Frontal cortex (tissue), 4 donors: ENCODE measurements around the gene ZNF24. TPM values are rescaled to one million over a fixed set of nuclear protein-coding genes. Genes with fewer than 3 reads are reported as not detected.
A peak's percentile ranks its signal among the peaks of the same experiment; 100 is the strongest.

ENCODE experiments used
- DNase-seq, 2 donors: peaks; one replicate each; pipeline ENCODE4 v3.0.0; 2012; ENCODE audit warnings: low spot score in 2 of 2
- FAIRE-seq: peaks from 2 replicates; lab custom pipeline; 2012; peaks lifted over from hg19 to GRCh38; lab: Jason Lieb, UNC
- total RNA-seq: library from RNA; depleted of rRNA; stranded (reverse); fragments of >200 nt; gene quantifications from one replicate; pipeline ENCODE4 v1.2.3, GENCODE V29; 2014
- donor health status: control.
- donor health status: control.
- donor health status: control.

The ZNF24 gene
- total RNA-seq, 1 donor from 2014 or later = 99.5 TPM

GRCh38 chr18:35311496-35311895, 32.7 kb downstream of the ZNF24 start:
- DNase-seq = no peak
- no peak for FAIRE-seq

- DNase-seq = no peak
- no peak for FAIRE-seq
Observed at GRCh38 chr18:35306588-35307250, 37.5 kb downstream of the ZNF24 start.

- FAIRE-seq (no peak), DNase-seq (no peak)
Observed at GRCh38 chr18:35303610-35304009, 40.6 kb downstream of the ZNF24 start.

GRCh38 chr18:35296060-35296459, 48.2 kb downstream of the ZNF24 start:
- DNase-seq (no peak), FAIRE-seq (no peak)

GRCh38 chr18:35291166-35291565, 53.1 kb downstream of the ZNF24 start:
- no peak for DNase-seq
- FAIRE-seq = no peak

- no peak for FAIRE-seq
Observed at GRCh38 chr18:35290094-35290735, 54.0 kb downstream of the ZNF24 start, which contains the start of gene ZSCAN30. Gene ZSCAN30, minus strand, starts transcription at chr18:35290229. Its CDS starts 25,877 bp downstream, at chr18:35264352.

GRCh38 chr18:35289727-35290093, 54.5 kb downstream of the ZNF24 start:
- FAIRE-seq (no peak), DNase-seq (peak in 1 of 2 donors; percentile 23)

More at GRCh38 chr18:35290094-35290735, 54.0 kb downstream of the ZNF24 start, which contains the start of gene ZSCAN30:
- DNase-seq = peak; percentile 72 to 83

GRCh38 chr18:35289293-35289692, 54.9 kb downstream of the ZNF24 start:
- DNase-seq (peak in 1 of 2 donors; percentile 29), FAIRE-seq (no peak)

- no peak for FAIRE-seq
- DNase-seq = no peak
Observed at GRCh38 chr18:35284841-35285240, 59.4 kb downstream of the ZNF24 start.

GRCh38 chr18:35283923-35284794, 60.1 kb downstream of the ZNF24 start:
- DNase-seq (no peak), FAIRE-seq (no peak)

- FAIRE-seq = no peak
Observed at GRCh38 chr18:35282353-35282752, 61.9 kb downstream of the ZNF24 start.

More at GRCh38 chr18:35282353-35282752, 61.9 kb downstream of the ZNF24 start:
- DNase-seq = no peak

Other genes starting within 250 kb of the ZNF24 start
- 44.4 TPM for gene ZNF397, start 103.4 kb downstream of the ZNF24 start, total RNA-seq
- gene ZSCAN30, start 54.2 kb downstream of the ZNF24 start, total RNA-seq = 15.5 TPM
- gene ZNF396, start 32.9 kb upstream of the ZNF24 start, total RNA-seq = 4.1 TPM
- gene INO80C, start 153.5 kb upstream of the ZNF24 start, total RNA-seq = 7.3 TPM
- 82.7 TPM for gene GALNT1, start 237.3 kb upstream of the ZNF24 start, total RNA-seq